MM.1S (cell line): Measurements from ENCODE around the gene KLHL1.

Experiments used
- DNase-seq: peaks from one replicate; pipeline ENCODE4 v3.0.0-alpha.2; 2015
- H2AFZ ChIP-seq: fragments of 300-600 bp; sonication (generic); 2 replicates; pipeline ENCODE4 v1.6.0; 2016; ENCODE audit warnings: antibody characterized with exemption, low read length
- H3F3A ChIP-seq: fragments of 300-600 bp; sonication (generic); 2 replicates; pipeline ENCODE4 v1.6.1; 2016; ENCODE audit warnings: mild to moderate bottlenecking, antibody characterized with exemption, low read length, moderate library complexity, mixed read lengths; ENCODE audit not compliant: insufficient read depth
- H3K27ac ChIP-seq: fragments of 300-600 bp; sonication (generic); 2 replicates; pipeline ENCODE4 v1.5.1; 2016; ENCODE audit warnings: mild to moderate bottlenecking, low read length
- H3K27me3 ChIP-seq: fragments of 300-600 bp; sonication (generic); replicated peaks from 2 replicates; pipeline ENCODE4 v1.6.0; 2016; ENCODE audit warnings: low read length; ENCODE audit not compliant: insufficient read depth
- H3K36me3 ChIP-seq: fragments of 300-600 bp; sonication (generic); replicated peaks from 2 replicates; pipeline ENCODE4 v1.6.1; 2016; ENCODE audit warnings: mild to moderate bottlenecking, low read length, mixed read lengths; ENCODE audit not compliant: insufficient read depth
- H3K4me1 ChIP-seq: fragments of 300-600 bp; sonication (generic); 2 replicates; pipeline ENCODE4 v1.6.1; 2016; ENCODE audit warnings: low read length, mixed read lengths
- H3K4me2 ChIP-seq: fragments of 300-600 bp; sonication (generic); 2 replicates; pipeline ENCODE4 v1.6.0; 2016; ENCODE audit warnings: low read depth, low read length
- H3K4me3 ChIP-seq: fragments of 300-600 bp; sonication (generic); 2 replicates; pipeline ENCODE4 v1.5.1; 2016; ENCODE audit warnings: low read length, mixed read lengths
- H3K79me2 ChIP-seq: fragments of 300-600 bp; sonication (generic); 2 replicates; pipeline ENCODE4 v1.6.1; 2016; ENCODE audit warnings: mixed run types, low read length, mixed read lengths
- H3K9ac ChIP-seq: fragments of 300-600 bp; sonication (generic); 2 replicates; pipeline ENCODE4 v1.6.1; 2016; ENCODE audit warnings: low read length, mixed read lengths
- H3K9me2 ChIP-seq: fragments of 300-600 bp; sonication (generic); replicated peaks from 2 replicates; pipeline ENCODE4 v1.6.1; 2016; ENCODE audit warnings: mild to moderate bottlenecking, low read length, mixed read lengths; ENCODE audit not compliant: insufficient read depth
- H3K9me3 ChIP-seq: fragments of 300-600 bp; sonication (generic); replicated peaks from 2 replicates; pipeline ENCODE4 v1.6.1; 2016; ENCODE audit warnings: mild to moderate bottlenecking, low read length, mixed read lengths; ENCODE audit not compliant: insufficient read depth
- H4K20me1 ChIP-seq: fragments of 300-600 bp; sonication (generic); 2 replicates; pipeline ENCODE4 v1.6.1; 2016; ENCODE audit warnings: mild to moderate bottlenecking, low read length, moderate library complexity, mixed read lengths; ENCODE audit not compliant: insufficient read depth
- CTCF ChIP-seq: fragments of 300-600 bp; sonication (generic); IDR thresholded peaks from 2 replicates; pipeline ENCODE4 v1.5.1; 2016; ENCODE audit warnings: antibody characterized with exemption, low read length, mixed read lengths
- EZH2 ChIP-seq: fragments of 300-600 bp; sonication (generic); optimal IDR thresholded peaks from 2 replicates; pipeline ENCODE3; 2017; ENCODE audit warnings: low read depth, mild to moderate bottlenecking, antibody characterized with exemption, low read length, mixed read lengths
- EZH2phosphoT487 ChIP-seq: fragments of 300-600 bp; sonication (generic); IDR thresholded peaks from 2 replicates; pipeline ENCODE4 v1.6.1; 2018; ENCODE audit warnings: antibody characterized with exemption, low read length

KLHL1 gene

GRCh38 chr13:69776937-69777336 lies 331.3 kb downstream of the KLHL1 start:
- H3K4me3 ChIP-seq, result no peak overlapping the region
- no peaks in the 10 kb centered on the region for H3K36me3 ChIP-seq
- DNase-seq, result no peak
- H3K79me2 ChIP-seq, result no peaks in the 10 kb centered on the region
- no peaks in the 10 kb centered on the region for H4K20me1 ChIP-seq
- no peaks in the 10 kb centered on the region for H3K9me2 ChIP-seq
- H3K9ac ChIP-seq, result no peak overlapping the region
- no peaks in the 10 kb centered on the region for H3K9me3 ChIP-seq
- no peak overlapping the region for H3K4me2 ChIP-seq
- H3K27me3 ChIP-seq, result no peaks in the 10 kb centered on the region
- TF ChIP-seq EZH2 (no peak), EZH2phosphoT487 (no peak), CTCF (no peak)
- no peak overlapping the region for H3K27ac ChIP-seq
- no peaks in the 10 kb centered on the region for H3K4me1 ChIP-seq
- H3F3A ChIP-seq, result no peaks in the 10 kb centered on the region
- no peak overlapping the region for H2AFZ ChIP-seq

GRCh38 chr13:69769608-69770007 lies 338.6 kb downstream of the KLHL1 start:
- DNase-seq, result no peak
- Histone ChIP-seq H3K4me1 (no peaks in the 10 kb centered on the region), H3K79me2 (no peaks in the 10 kb centered on the region), H3K4me3 (no peak overlapping the region), H3K9me2 (no peaks in the 10 kb centered on the region), H3K9me3 (no peaks in the 10 kb centered on the region), H3K9ac (no peak overlapping the region), H3K36me3 (no peaks in the 10 kb centered on the region), H3K27ac (no peak overlapping the region), H3K27me3 (no peaks in the 10 kb centered on the region), H2AFZ (no peak overlapping the region), H3F3A (no peaks in the 10 kb centered on the region), H3K4me2 (no peak overlapping the region), H4K20me1 (no peaks in the 10 kb centered on the region)
- TF ChIP-seq EZH2 (no peak), CTCF (no peak), EZH2phosphoT487 (no peak)

GRCh38 chr13:69761581-69761980 lies 346.7 kb downstream of the KLHL1 start:
- H4K20me1 ChIP-seq, result no peaks in the 10 kb centered on the region
- H3K4me3 ChIP-seq, result no peak overlapping the region
- no peak overlapping the region for H3K9ac ChIP-seq

More at GRCh38 chr13:69761581-69761980, 346.7 kb downstream of the KLHL1 start:
- Histone ChIP-seq H3K4me2 (no peak overlapping the region), H3K9me2 (no peaks in the 10 kb centered on the region), H3K27me3 (no peaks in the 10 kb centered on the region), H3K79me2 (no peaks in the 10 kb centered on the region), H3F3A (no peaks in the 10 kb centered on the region), H2AFZ (no peak overlapping the region), H3K36me3 (no peaks in the 10 kb centered on the region), H3K4me1 (no peaks in the 10 kb centered on the region), H3K9me3 (no peaks in the 10 kb centered on the region), H3K27ac (no peak overlapping the region)
- no peak for TF ChIP-seq EZH2
- no peak for TF ChIP-seq EZH2phosphoT487
- no peak for TF ChIP-seq CTCF
- DNase-seq, result no peak
